ENCODE data around the gene HOXD10. TPM values are rescaled to one million over a fixed set of nuclear protein-coding genes. Genes with fewer than 3 reads are reported as not detected.

Gene HOXD10
- polyA plus RNA-seq, 1 donor from 2014 or later: not detected

GRCh38 chr2:176094349-176094748, 22.2 kb upstream of the HOXD10 start:
- Histone ChIP-seq H2AFZ (ENCODE audit: low read depth, low read length) (no peak overlapping the region), H3K9ac (ENCODE audit: low read length) (no peak overlapping the region), H3K27ac (ENCODE audit: low read length) (no peak overlapping the region), H3K79me2 (replicated peaks; ENCODE audit: insufficient read depth, low read length) (no peaks in the 10 kb centered on the region), H3K4me3 (ENCODE audit: low read length) (no peak overlapping the region), H3K9me2 (ENCODE audit: insufficient read depth, low read length) (no peaks in the 10 kb centered on the region), H3K9me3 (ENCODE audit: low read length) (no peaks in the 10 kb centered on the region), H3F3A (ENCODE audit: insufficient read depth, low read length, poor library complexity, severe bottlenecking) (no peaks in the 10 kb centered on the region), H3K27me3 (ENCODE audit: insufficient read depth, low read depth, low read length) (peaks cover 99% of the 10 kb centered on the region), H3K4me2 (ENCODE audit: low read length) (no peak overlapping the region), H4K20me1 (ENCODE audit: insufficient read depth) (no peaks in the 10 kb centered on the region), H3K36me3 (ENCODE audit: insufficient read depth, low read length) (no peaks in the 10 kb centered on the region)
- TF ChIP-seq EP300 (conservative IDR thresholded peaks at IDR 0.05; ENCODE audit: poor library complexity, severe bottlenecking): no peak
- TF ChIP-seq MXI1 (conservative IDR thresholded peaks at IDR 0.05; ENCODE audit: poor library complexity, severe bottlenecking): no peak
- TF ChIP-seq POLR2AphosphoS5 (IDR thresholded peaks at IDR 0.05): no peak
- no peak for TF ChIP-seq REST (IDR thresholded peaks at IDR 0.05; ENCODE audit: borderline replicate concordance)
- no peak for TF ChIP-seq RAD21 (conservative IDR thresholded peaks at IDR 0.05)
- no peak for TF ChIP-seq CTCF (IDR thresholded peaks at IDR 0.05; ENCODE audit: poor library complexity, severe bottlenecking)
- TF ChIP-seq TAF1 (IDR thresholded peaks at IDR 0.05; ENCODE audit: low read depth): no peak

GRCh38 chr2:176095421-176095820, 21.2 kb upstream of the HOXD10 start:
- no peaks in the 10 kb centered on the region for H3F3A ChIP-seq (ENCODE audit: insufficient read depth, low read length, poor library complexity, severe bottlenecking)
- H3K9ac ChIP-seq (ENCODE audit: low read length): no peak overlapping the region
- peaks cover 99% of the 10 kb centered on the region for H3K27me3 ChIP-seq (ENCODE audit: insufficient read depth, low read depth, low read length)
- H3K9me3 ChIP-seq (ENCODE audit: low read length): peaks cover 4% of the 10 kb centered on the region
- no peak overlapping the region for H3K27ac ChIP-seq (ENCODE audit: low read length)
- H3K4me3 ChIP-seq (ENCODE audit: low read length): no peak overlapping the region
- no peak for TF ChIP-seq EP300 (conservative IDR thresholded peaks at IDR 0.05; ENCODE audit: poor library complexity, severe bottlenecking)
- no peak for TF ChIP-seq RAD21 (conservative IDR thresholded peaks at IDR 0.05)
- no peak for TF ChIP-seq EZH2 (IDR thresholded peaks at IDR 0.05; ENCODE audit: borderline replicate concordance, insufficient read depth, low read length, poor library complexity, severe bottlenecking)
- no peak for TF ChIP-seq TAF1 (IDR thresholded peaks at IDR 0.05; ENCODE audit: low read depth)
- TF ChIP-seq MXI1 (conservative IDR thresholded peaks at IDR 0.05; ENCODE audit: poor library complexity, severe bottlenecking): no peak
- TF ChIP-seq POLR2AphosphoS5 (IDR thresholded peaks at IDR 0.05): no peak
- TF ChIP-seq REST (IDR thresholded peaks at IDR 0.05; ENCODE audit: borderline replicate concordance): no peak
- no peak for TF ChIP-seq CTCF (IDR thresholded peaks at IDR 0.05; ENCODE audit: poor library complexity, severe bottlenecking)
- no peaks in the 10 kb centered on the region for H3K79me2 ChIP-seq (replicated peaks; ENCODE audit: insufficient read depth, low read length)
- H3K4me2 ChIP-seq (ENCODE audit: low read length): no peak overlapping the region
- H2AFZ ChIP-seq (ENCODE audit: low read depth, low read length): no peak overlapping the region
- no peaks in the 10 kb centered on the region for H4K20me1 ChIP-seq (ENCODE audit: insufficient read depth)
- no peaks in the 10 kb centered on the region for H3K9me2 ChIP-seq (ENCODE audit: insufficient read depth, low read length)
- no peaks in the 10 kb centered on the region for H3K36me3 ChIP-seq (ENCODE audit: insufficient read depth, low read length)
